Endodermal cell (in vitro differentiated cells): Measurements from ENCODE around the gene GTPBP6. TPM values are rescaled to one million over a fixed set of nuclear protein-coding genes. Genes with fewer than 3 reads are reported as not detected.

Experiments
- DNase-seq: peaks from one replicate; pipeline ENCODE4 v3.0.0-alpha.2; 2017
- H3K27ac ChIP-seq: 2 replicates; pipeline ENCODE4 v1.5.1; 2013; ENCODE audit warnings: mild to moderate bottlenecking, low read depth, low read length, moderate library complexity
- H3K27me3 ChIP-seq: 2 replicates; pipeline ENCODE4 v1.6.1; 2013; ENCODE audit warnings: mild to moderate bottlenecking, low read length, moderate library complexity; ENCODE audit not compliant: insufficient read depth, control insufficient read depth, poor library complexity, severe bottlenecking
- H3K36me3 ChIP-seq: 2 replicates; pipeline ENCODE4 v1.7.0; 2013; ENCODE audit warnings: mild to moderate bottlenecking, low read length, moderate library complexity; ENCODE audit not compliant: control insufficient read depth, insufficient read depth
- H3K4me1 ChIP-seq: one replicate; pipeline ENCODE4 v1.7.0; 2013; ENCODE audit warnings: low read length; ENCODE audit not compliant: control insufficient read depth, insufficient read depth
- H3K4me3 ChIP-seq: 2 replicates; pipeline ENCODE4 v1.5.1; 2013; ENCODE audit warnings: mild to moderate bottlenecking, low read length, moderate library complexity
- H3K9ac ChIP-seq: 2 replicates; pipeline ENCODE4 v1.6.1; 2013; ENCODE audit warnings: mild to moderate bottlenecking, low read length, moderate library complexity; ENCODE audit not compliant: poor library complexity, severe bottlenecking; ENCODE audit errors: extremely low read depth
- H3K9me3 ChIP-seq: 2 replicates; pipeline ENCODE4 v1.6.1; 2013; ENCODE audit warnings: mild to moderate bottlenecking, low read length, moderate library complexity; ENCODE audit not compliant: control insufficient read depth
- H3K27ac Mint-ChIP-seq: 2 replicates; pipeline ENCODE4 v1.8.0; 2020; ENCODE audit warnings: mixed read lengths
- H3K27me3 Mint-ChIP-seq: 2 replicates; pipeline ENCODE4 v1.8.0; 2021; ENCODE audit warnings: mild to moderate bottlenecking, mixed read lengths; ENCODE audit not compliant: insufficient read depth
- H3K36me3 Mint-ChIP-seq: 2 replicates; pipeline ENCODE4 v1.8.0; 2020; ENCODE audit warnings: low read depth, mixed read lengths
- H3K4me1 Mint-ChIP-seq: 2 replicates; pipeline ENCODE4 v1.8.0; 2020; ENCODE audit warnings: mixed read lengths
- H3K4me3 Mint-ChIP-seq: 2 replicates; pipeline ENCODE4 v1.8.0; 2020; ENCODE audit warnings: mild to moderate bottlenecking, moderate library complexity, mixed read lengths
- H3K9me3 Mint-ChIP-seq: 2 replicates; pipeline ENCODE4 v1.8.0; 2020; ENCODE audit warnings: mild to moderate bottlenecking, mixed read lengths
- WGBS, 2 experiments: methylation state at CpG; one replicate each; pipeline versions ENCODE4 v1.1.5 to v1.1.7; 2013; ENCODE audit warnings: missing lambda C conversion rate in 2 of 2, mixed read lengths in 1 of 2; ENCODE audit not compliant: insufficient coverage in 1 of 2, insufficient read length in 1 of 2; 5-methylcytosine and 5-hydroxymethylcytosine counted together
- total RNA-seq, 2 donors: library from RNA; stranded (reverse); fragmentation: NEBNext Ultra II Directional in 1 of 2; extraction: Animal tissue kit (Norgen Biotek cat#: 25700) in 1 of 2; gene quantifications; 2 replicates in 1 of 2; 3 replicates in 1 of 2; pipeline ENCODE4 v1.2.1, GENCODE V29; 2021
- TF ChIP-seq, protein P1 (sequence below): fragments of 200-600 bp; sonication (generic); conservative IDR thresholded peaks from 2 replicates; pipeline ENCODE4 v1.5.0; 2021; ENCODE audit warnings: antibody characterized with exemption, mild to moderate bottlenecking

The GTPBP6 gene
- total RNA-seq, 2 donors from 2014 or later, result 58.8 to 61.0 TPM

DNA sequence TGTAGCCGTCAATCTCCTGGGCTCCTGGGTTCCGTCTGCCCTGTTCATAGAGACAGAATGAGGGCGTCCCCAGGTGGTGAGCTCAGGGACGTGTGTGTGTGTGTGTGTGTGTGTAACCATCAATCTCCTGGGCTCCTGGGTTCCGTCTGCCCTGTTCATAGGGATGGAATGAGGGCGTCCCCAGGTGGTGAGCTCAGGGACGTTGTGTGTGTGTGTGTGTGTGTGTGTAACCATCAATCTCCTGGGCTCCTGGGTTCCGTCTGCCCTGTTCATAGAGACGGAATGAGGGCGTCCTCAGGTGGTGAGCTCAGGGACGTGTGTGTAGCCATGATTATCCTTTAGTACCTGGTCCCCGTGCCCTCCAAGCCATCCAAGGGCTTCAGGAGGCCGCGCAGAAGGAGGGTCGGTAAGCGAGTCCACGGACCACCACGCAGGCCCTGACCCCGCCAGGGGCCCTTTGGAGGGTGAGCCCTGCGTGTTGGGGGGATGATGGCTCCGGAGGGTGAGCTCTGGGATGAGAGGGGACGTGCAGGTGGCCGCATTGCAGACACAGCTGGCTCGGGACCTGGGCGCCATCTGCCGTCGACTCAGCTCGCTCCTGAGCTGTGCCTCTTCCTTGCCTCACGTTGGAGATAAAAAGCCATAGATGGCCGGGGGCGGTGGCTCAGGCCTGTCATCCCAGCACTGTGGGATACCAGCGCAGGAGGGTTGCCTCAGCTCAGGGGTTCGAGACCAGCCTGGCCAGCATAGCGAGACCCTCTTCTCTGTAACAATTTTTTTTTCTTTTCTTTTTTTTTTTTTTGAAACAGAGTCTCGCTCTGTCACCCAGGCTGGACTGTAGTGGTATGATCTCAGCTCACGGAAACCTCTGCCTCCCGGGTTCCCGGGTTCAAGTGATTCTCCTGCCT lies 5.4 kb upstream of the GTPBP6 start:
- Mint-ChIP-seq H3K27me3 (no peaks in the 10 kb centered on the region), H3K4me1 (peaks cover 5% of the 10 kb centered on the region), H3K4me3 (no peak overlapping the region), H3K9me3 (peaks cover 1% of the 10 kb centered on the region), H3K27ac (peak overlapping the region; percentile 79), H3K36me3 (peaks cover 2% of the 10 kb centered on the region)
- H3K4me1 ChIP-seq, result no peaks in the 10 kb centered on the region
- no peak overlapping the region for H3K27ac ChIP-seq
- no peak overlapping the region for H3K4me3 ChIP-seq
- no peaks in the 10 kb centered on the region for H3K27me3 ChIP-seq
- H3K36me3 ChIP-seq, result no peaks in the 10 kb centered on the region
- H3K9me3 ChIP-seq, result no peaks in the 10 kb centered on the region
- TF ChIP-seq, protein P1, sequence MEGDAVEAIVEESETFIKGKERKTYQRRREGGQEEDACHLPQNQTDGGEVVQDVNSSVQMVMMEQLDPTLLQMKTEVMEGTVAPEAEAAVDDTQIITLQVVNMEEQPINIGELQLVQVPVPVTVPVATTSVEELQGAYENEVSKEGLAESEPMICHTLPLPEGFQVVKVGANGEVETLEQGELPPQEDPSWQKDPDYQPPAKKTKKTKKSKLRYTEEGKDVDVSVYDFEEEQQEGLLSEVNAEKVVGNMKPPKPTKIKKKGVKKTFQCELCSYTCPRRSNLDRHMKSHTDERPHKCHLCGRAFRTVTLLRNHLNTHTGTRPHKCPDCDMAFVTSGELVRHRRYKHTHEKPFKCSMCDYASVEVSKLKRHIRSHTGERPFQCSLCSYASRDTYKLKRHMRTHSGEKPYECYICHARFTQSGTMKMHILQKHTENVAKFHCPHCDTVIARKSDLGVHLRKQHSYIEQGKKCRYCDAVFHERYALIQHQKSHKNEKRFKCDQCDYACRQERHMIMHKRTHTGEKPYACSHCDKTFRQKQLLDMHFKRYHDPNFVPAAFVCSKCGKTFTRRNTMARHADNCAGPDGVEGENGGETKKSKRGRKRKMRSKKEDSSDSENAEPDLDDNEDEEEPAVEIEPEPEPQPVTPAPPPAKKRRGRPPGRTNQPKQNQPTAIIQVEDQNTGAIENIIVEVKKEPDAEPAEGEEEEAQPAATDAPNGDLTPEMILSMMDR, result peak; percentile 56
- WGBS, 2 experiments, result 48 to 63% methylated on average over 17 to 35 of the region's 38 CpGs
- H3K9ac ChIP-seq, result no peak overlapping the region
- DNase-seq, result peak; percentile 88

DNA sequence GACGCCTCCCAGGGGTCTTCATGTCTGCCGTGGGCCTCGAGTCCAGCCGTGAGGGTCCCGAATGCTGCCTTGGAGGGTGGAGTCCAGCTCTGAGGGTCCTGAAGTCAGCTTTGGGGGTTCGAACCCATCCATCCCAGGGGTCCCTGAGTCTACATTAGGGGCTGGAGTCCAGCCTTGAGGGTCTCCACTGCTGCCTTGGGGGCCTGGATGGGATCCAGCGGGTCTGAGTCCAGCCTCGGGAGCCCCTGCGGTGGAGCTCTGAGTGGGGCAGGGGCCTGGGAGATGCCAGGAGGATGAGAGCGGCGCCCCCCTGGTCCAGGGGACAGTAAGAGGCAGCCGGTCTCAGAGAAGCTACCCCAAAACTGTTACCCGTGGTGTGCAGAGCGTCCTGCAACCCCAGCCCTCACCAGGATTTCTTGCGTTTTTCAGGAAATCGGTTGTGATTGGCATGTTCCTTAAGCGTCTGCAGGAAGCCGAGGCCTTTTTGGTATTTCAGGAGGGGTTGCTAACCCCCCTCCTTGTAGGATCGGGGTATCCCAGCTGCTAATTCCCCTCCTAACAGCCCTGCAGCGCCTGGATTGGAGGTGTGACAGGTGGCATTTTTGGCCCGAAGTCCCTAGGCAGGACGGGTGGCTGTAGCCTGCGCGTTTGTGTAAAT lies 1.7 kb upstream of the GTPBP6 start:
- Mint-ChIP-seq H3K4me3 (peak overlapping the region; percentile 83), H3K9me3 (peaks cover 2% of the 10 kb centered on the region), H3K36me3 (peaks cover 2% of the 10 kb centered on the region), H3K4me1 (peaks cover 5% of the 10 kb centered on the region), H3K27me3 (no peaks in the 10 kb centered on the region), H3K27ac (peak overlapping the region; percentile 93)
- 22 to 27% methylated on average over 13 to 24 of the region's 24 CpGs for WGBS, 2 experiments
- Histone ChIP-seq H3K9ac (peak overlapping the region; percentile 95), H3K9me3 (no peaks in the 10 kb centered on the region), H3K4me1 (no peaks in the 10 kb centered on the region), H3K4me3 (peak overlapping the region; percentile 83), H3K27ac (no peak overlapping the region), H3K36me3 (peaks cover 11% of the 10 kb centered on the region), H3K27me3 (no peaks in the 10 kb centered on the region)
- DNase-seq, result no peak
- TF ChIP-seq, protein P1, result no peak

DNA sequence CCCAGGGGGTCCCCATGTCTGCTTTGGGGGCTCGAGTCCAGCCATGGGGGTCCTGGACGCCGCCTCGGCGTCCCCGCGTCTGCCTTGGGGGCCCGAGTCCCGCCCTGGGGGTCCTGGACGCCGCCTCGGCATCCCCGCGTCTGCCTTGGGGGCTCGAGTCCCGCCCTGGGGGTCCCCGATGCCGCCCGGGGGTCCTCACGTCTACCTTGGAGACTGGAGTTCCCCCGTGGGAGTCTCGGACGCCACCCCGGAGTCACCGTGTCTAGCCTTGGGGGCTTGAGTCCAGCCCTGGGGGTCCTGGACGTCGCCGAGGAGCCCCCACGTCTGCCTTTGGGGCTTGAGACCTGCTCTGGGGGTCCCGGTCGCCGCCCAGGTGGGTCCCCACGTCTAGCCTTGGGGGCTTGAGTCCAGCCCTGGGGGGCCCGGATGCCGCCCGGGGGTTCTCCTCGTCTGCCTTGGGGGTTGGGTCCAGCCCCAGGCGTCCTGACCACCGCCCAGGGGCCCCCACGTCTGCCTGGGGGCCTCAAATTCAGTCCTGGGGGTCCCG lies 1.1 kb upstream of the GTPBP6 start:
- Histone ChIP-seq H3K36me3 (peaks cover 17% of the 10 kb centered on the region), H3K27me3 (no peaks in the 10 kb centered on the region), H3K9ac (peak overlapping the region; percentile 95), H3K4me1 (no peaks in the 10 kb centered on the region), H3K27ac (peak overlapping the region; percentile 38), H3K9me3 (no peaks in the 10 kb centered on the region), H3K4me3 (peak overlapping the region; percentile 83)
- Mint-ChIP-seq H3K4me1 (peaks cover 5% of the 10 kb centered on the region), H3K9me3 (peaks cover 2% of the 10 kb centered on the region), H3K36me3 (peaks cover 2% of the 10 kb centered on the region), H3K4me3 (peak overlapping the region; percentile 83), H3K27me3 (no peaks in the 10 kb centered on the region), H3K27ac (peak overlapping the region; percentile 93)
- 0 to 1% methylated on average over 17 to 41 of the region's 41 CpGs for WGBS, 2 experiments
- DNase-seq, result no peak
- TF ChIP-seq, protein P1, result no peak
